WERI-Rb-1 (cell line): Measurements from ENCODE around the gene ZBTB7C.
A peak's percentile ranks its signal among the peaks of the same experiment; 100 is the strongest.

Source experiments
- DNase-seq: peaks from one replicate; pipeline ENCODE4 v3.0.0-alpha.2; 2020
- H3K27ac ChIP-seq: fragments of 250-450 bp; sonication (Bioruptor Pico); 2 replicates; pipeline ENCODE4 v1.5.1; 2020; ENCODE audit warnings: mild to moderate bottlenecking, moderate library complexity
- H3K27me3 ChIP-seq: fragments of 250-450 bp; sonication (Bioruptor Pico); 2 replicates; pipeline ENCODE4 v1.5.1; 2021; ENCODE audit warnings: mild to moderate bottlenecking, low read depth, moderate library complexity; ENCODE audit not compliant: insufficient read depth, severe bottlenecking
- H3K36me3 ChIP-seq: fragments of 250-450 bp; sonication (Bioruptor Pico); 2 replicates; pipeline ENCODE4 v1.5.1; 2020; ENCODE audit warnings: mild to moderate bottlenecking, moderate library complexity
- H3K4me3 ChIP-seq: 2 replicates; pipeline ENCODE4 v1.5.1; 2011; ENCODE audit warnings: low read depth, mild to moderate bottlenecking, control low read depth, low read length
- H3K9me3 ChIP-seq: fragments of 250-450 bp; sonication (Bioruptor Pico); 2 replicates; pipeline ENCODE4 v1.5.1; 2021; ENCODE audit warnings: mild to moderate bottlenecking, moderate library complexity; ENCODE audit not compliant: severe bottlenecking
- TF ChIP-seq, protein P1 (sequence below): IDR thresholded peaks from 2 replicates; pipeline ENCODE4 v1.5.1; 2011; ENCODE audit warnings: low read depth, mild to moderate bottlenecking, control low read depth, inconsistent platforms, low read length

Gene ZBTB7C

DNA sequence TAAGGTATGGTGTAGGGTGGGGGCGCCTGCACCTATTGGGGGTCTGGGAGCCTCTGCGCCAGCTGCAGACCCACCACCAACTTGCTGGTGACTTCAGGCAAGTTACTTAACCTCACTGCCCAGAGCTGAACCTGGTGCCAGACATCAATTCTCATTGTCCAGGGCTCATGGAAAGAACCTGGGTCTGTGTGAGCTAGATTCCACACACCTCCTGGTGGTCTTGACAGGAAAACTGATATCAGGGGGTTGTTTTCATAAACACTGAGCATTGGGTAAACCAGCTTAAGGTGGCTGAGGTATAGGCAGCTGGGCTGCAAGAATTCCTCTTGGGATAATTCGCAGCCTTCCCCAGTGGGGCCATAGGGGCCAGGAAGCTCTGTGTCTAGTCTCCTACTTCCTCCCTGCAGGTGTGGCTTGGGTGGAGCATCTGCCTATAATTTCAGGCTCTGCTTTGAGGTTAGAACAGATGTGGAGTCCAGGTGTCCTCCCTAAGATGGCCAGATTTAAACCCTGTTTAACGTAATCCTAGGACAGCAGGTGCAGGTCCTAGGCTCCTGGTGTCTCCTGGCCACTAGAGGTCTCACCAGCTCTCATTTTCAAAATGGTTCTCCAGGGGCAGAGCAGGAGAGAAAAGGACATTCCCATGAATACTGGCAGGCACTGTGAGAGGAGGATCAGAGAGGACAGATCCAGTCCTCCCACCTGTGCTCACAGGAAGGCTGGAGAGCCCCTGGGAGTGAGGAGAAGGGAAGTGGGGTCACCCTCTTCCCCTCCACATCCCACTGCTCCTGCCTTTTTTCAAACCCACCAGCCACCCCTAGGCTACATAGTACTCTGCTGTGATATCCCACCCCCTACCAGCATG lies 378.3 kb downstream of the ZBTB7C start:
- Histone ChIP-seq H3K36me3 (no peaks in the 10 kb centered on the region), H3K4me3 (no peak overlapping the region), H3K27ac (peak overlapping the region; percentile 31), H3K9me3 (no peaks in the 10 kb centered on the region), H3K27me3 (no peaks in the 10 kb centered on the region)
- peak; percentile 91 for DNase-seq
- TF ChIP-seq, protein P1, sequence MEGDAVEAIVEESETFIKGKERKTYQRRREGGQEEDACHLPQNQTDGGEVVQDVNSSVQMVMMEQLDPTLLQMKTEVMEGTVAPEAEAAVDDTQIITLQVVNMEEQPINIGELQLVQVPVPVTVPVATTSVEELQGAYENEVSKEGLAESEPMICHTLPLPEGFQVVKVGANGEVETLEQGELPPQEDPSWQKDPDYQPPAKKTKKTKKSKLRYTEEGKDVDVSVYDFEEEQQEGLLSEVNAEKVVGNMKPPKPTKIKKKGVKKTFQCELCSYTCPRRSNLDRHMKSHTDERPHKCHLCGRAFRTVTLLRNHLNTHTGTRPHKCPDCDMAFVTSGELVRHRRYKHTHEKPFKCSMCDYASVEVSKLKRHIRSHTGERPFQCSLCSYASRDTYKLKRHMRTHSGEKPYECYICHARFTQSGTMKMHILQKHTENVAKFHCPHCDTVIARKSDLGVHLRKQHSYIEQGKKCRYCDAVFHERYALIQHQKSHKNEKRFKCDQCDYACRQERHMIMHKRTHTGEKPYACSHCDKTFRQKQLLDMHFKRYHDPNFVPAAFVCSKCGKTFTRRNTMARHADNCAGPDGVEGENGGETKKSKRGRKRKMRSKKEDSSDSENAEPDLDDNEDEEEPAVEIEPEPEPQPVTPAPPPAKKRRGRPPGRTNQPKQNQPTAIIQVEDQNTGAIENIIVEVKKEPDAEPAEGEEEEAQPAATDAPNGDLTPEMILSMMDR: peak; percentile 92

DNA sequence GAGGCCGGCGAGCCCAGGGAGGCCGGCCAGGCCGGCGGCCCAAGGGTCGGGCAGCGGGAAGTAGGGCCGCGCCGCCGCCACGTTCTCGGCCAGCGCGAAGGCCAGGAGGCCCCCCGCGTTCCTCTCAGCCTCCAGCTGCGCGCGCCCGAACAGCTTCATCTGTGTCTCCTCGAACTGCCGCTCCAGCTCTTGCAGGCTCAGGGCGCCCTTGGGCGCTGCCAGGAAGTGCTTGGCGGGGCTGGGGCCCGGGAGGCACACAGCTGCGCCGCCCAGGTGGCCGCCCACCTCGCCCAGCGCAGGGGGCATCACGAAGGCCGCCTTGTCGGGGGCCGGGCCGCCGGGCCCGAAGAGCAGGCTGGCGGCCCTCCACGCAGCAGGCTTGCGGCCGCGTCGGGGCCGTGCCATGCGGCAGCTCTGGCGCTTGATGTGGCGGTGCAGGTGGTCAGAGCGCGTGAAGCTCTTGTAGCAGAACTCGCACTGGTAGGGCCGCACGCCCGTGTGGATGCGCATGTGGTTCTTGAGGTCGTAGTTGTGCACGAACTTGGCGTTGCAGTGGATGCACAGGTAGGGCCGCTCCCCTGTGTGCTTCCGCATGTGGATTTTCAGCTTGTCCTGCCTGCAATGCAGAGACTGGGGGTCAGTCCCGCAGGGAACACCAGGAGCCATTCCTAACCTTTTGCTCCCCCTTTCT lies 379.7 kb downstream of the ZBTB7C start:
- no peak overlapping the region for H3K4me3 ChIP-seq
- TF ChIP-seq, protein P1: no peak
- DNase-seq: no peak
- H3K36me3 ChIP-seq: no peaks in the 10 kb centered on the region
- H3K9me3 ChIP-seq: no peaks in the 10 kb centered on the region
- H3K27ac ChIP-seq: no peak overlapping the region
- H3K27me3 ChIP-seq: no peaks in the 10 kb centered on the region

DNA sequence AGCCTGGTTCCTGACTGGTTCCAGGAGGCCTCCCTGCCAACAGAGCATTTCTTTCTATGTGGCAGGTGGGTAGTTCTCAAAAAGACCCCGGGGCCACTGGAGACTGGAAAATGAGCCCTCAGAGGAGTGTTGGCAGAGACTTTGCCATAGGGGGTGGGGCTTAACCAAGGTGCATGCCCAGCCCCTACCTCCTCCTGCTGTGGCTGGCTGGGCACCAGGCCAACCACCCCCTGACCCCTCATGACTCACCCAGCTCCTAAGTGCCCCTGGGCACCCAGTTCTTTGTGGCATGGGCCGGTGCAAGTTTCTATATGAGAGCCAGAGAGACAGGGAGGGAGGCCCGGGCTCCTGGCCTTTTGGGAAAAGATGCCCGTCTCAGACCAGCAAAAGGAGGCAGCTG lies 380.5 kb downstream of the ZBTB7C start:
- TF ChIP-seq, protein P1: no peak
- H3K36me3 ChIP-seq: no peaks in the 10 kb centered on the region
- H3K27me3 ChIP-seq: no peaks in the 10 kb centered on the region
- H3K27ac ChIP-seq: no peak overlapping the region
- DNase-seq: no peak
- H3K9me3 ChIP-seq: no peaks in the 10 kb centered on the region
- no peak overlapping the region for H3K4me3 ChIP-seq

DNA sequence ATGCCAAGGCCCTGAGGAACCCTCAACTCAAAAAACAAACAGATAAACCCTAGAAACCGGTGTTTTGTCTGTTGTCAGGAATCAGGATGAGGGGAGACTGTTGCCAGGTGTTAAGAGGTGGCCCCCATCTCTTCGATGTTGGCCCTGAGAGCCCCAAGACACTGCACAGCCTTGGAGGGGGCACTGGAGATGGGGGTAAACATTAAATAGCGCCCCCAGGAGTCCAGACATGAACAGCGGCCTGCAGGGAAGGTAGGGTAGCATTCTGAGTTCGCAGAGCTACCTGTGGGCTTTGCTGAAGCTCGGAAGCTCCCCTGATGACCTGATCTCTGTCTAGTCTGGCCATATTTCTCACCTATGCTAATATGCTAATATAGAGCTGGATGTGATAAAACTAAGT lies 381.1 kb downstream of the ZBTB7C start:
- Histone ChIP-seq H3K27ac (no peak overlapping the region), H3K27me3 (no peaks in the 10 kb centered on the region), H3K36me3 (no peaks in the 10 kb centered on the region), H3K4me3 (no peak overlapping the region), H3K9me3 (no peaks in the 10 kb centered on the region)
- no peak for DNase-seq
- TF ChIP-seq, protein P1: no peak; the same call in 1 of the 2 replicates

DNA sequence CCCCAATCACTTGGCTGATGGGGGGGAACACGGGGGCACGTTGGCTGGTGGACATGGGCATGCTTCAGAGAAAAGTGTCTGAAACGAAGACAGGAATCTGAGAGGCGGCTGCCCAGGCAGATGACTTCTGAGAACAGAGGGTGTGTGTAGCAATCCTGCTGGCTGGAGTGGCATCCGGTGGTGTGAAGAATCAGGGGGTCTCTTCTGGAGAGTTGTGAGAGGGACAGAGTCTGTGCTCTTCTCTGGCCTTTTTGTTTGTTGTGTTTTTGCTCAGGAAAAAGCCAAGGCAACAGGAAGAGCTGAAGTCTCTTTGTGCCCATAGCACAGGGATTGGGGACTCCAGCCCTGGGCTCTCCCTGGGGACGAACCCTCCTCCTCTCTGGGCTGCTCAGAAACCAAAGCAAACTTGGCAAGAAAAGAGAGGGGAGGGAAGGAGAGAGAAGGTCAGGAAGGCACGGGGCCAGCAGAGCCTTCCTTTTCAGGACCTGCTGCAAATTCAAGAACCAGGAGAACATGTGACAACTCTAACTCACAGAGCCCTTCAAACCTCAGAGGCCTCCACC lies 381.7 kb downstream of the ZBTB7C start:
- H3K4me3 ChIP-seq: no peak overlapping the region
- H3K36me3 ChIP-seq: no peaks in the 10 kb centered on the region
- H3K27me3 ChIP-seq: no peaks in the 10 kb centered on the region
- H3K27ac ChIP-seq: no peak overlapping the region
- TF ChIP-seq, protein P1: no peak
- no peaks in the 10 kb centered on the region for H3K9me3 ChIP-seq
- DNase-seq: no peak
